Activated CD4-positive, alpha-beta T cell treated with anti-CD3 and anti-CD28 coated beads, Interleukin-2, amount 50 U/mL, for 4 hours (primary cell): Measurements from ENCODE around the gene CERK.
"Not testable (repeated sequence)": the region's sequence is repeated elsewhere in the genome, so short reads cannot be mapped to it uniquely, and the experiment has no call there.

ENCODE experiments used
- DNase-seq, 2 experiments: peaks; one replicate each; pipeline ENCODE4 v3.0.0-alpha.2; 2020

The CERK gene

GRCh38 chr22:46640293-46641055, 97.6 kb downstream of the CERK start:
- no peak for DNase-seq

GRCh38 chr22:46639843-46640242, 98.2 kb downstream of the CERK start:
- no peak for DNase-seq

DNA sequence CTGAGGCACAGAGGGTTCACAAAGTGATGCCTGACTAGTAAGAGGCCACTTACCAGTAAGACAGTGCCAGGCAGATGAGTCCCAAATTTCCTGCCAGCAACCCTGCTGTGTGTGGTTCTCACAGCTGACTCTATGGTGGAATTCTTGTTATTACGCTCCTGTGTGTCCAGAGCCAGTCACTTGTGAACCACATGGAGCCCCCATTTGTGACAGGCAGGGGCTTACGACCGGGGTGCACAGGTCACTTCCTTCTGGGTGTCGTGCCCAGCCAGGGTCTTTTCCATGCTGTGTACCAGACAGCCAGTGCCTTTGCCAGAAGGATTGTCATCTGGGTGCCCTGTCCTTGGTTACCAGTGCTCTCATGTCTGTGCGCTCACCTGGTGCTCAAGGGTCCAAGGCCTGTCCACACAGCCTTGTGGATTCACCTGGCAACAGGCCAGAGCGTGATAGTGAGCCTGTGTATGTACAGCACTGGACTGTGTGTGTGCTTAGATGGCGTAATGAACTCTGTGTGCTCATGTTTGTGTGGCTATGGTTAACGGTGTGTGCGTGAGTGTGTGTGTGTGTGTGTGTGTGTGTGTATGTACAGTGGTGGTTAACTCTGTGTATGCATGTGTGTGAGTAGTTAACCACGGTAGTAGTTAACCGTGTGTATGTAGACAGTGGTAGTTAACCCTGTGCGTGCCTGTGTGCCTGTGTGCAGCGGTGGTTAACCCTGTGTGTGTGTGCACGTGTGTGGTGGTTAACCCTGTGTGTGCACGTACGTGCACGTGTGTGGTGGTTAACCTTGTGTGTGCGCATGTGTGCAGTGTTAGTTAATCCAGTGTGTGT, 99.2 kb downstream of the CERK start:
- no peak for DNase-seq

DNA sequence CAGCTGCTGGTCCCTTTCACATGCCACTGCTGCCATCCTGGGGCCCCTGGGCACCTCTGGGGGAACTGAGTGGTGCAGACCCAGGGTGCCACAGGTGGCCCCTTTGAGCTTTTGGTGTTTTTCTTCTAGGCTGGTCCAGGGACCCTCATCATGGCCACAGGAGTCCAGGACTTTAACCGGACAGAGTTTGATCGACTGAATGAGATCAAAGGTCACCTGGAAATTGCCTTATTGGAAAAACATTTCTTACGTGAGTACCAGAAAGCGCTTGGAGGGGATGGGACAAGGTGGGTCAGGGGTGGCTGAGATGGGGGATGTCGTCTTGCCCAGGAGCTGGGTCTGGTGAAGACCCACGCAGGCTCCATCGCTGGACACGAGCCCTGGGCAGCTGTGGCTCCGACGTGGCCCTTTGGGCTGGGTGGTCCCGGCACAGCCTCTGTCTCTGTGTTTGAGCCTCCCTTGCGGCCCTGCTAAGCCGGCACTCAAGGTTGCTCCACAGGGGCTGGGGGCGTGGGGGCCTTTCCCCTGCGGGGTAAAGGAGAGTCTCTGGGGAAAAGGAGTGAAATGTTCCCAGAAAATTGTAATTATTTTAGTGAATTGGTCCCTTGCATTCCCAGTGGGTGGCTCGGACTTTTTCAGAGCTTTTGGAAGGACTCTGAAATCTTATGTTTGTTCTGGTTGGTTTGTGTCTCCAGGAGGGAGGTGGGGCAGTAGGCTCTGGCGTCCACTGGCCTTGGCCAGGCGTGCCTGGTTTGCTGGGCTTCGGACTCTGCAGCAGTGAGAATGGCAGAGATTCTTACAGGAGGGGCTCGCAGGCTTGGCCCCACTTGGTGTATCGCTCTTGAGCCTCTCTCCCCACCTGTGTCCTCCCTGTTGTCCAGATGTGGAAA, 100.1 kb downstream of the CERK start:
- no peak for DNase-seq

DNA sequence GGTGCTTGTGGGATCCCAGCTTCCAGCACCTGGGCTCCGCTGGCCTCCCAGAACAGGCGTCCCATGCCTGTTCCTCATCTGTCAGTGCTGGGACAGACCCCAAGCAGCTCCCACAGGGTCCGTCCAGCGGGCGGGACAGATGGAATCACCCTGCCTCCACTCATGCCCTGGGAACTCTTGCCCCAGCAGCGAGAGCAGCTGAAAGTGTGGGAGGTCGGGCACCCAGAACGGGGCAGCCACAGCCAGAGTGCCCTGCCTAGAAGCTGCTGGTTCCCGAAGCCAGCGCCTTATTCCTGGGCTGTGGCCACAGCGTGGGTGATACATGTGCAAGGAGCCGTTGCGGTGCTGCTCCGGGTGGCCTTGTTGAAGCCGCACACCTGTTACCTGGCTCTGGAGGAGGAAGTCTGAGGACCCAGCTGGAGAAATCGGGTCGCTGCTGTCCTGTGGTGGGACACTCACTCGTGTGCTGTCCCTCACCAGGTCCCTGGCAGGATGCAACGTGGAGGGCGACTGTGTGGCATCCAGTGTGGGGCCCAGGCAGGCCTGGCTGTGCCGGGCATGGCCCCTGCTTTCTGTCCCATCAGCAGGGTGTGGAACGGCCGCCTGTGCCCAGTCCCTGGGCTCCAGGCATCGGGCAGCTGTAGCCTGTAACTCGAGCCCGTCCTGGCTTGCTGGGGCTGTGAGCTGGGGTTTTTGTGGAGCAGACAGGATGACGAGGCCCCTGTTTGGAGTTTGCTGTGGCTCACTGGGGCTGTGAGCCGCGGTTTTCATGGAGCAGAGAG, 101.6 kb downstream of the CERK start:
- no peak for DNase-seq

DNA sequence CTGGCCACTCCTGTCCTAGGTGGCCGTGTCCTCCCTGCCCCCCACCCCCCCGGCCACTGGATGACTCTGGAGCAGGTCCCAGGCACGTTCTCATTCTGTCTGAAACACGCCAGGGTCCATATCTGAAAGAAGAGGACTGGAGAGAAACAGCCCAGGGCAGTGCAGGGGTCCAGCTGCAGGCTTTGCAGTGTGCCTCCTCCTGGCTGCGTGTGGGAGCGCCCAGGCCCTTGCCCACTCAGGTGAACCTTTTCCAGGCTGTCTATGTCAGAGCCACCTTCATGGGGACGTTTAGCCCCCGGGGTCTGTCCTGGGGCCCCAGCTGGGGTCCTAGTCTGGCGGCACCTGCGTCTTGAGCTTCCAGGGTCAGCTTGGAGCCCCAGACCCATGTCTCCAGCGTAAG, 102.3 kb downstream of the CERK start:
- no peak for DNase-seq

DNA sequence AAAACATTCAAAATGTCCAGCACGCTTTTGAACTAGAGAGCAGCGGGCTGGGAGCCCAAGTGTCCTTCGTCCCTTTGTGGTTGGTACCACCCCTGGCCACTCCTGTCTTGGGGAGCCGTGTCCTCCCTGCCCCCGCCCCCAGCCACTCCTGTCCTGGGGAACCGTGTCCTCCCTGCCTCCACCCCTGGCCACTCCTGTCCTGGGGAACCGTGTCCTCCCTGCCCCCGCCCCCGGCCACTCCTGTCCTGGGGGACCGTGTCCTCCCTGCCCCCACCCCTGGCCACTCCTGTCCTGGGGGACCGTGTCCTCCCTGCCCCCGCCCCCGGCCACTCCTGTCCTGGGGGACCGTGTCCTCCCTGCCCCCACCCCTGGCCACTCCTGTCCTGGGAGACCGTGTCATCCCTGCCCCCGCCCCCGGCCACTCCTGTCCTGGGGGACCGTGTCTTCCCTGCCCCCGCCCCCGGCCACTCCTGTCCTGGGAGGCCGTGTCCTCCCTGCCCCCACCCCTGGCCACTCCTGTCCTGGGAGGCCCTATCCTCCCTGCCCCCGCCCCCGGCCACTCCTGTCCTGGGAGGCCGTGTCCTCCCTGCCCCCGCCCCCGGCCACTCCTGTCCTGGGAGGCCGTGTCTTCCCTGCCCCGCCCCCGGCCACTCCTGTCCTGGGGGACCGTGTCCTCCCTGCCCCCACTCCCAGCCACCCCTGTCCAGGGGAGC, 102.9 kb downstream of the CERK start:
- not testable (repeated sequence) for DNase-seq
